Stimulated activated CD8-positive, alpha-beta memory T cell treated with anti-CD3 and anti-CD28 coated beads, Interleukin-15, amount 100 ng/mL, for 4 hours (primary cell): Measurements from ENCODE around the gene HMCN2.
"Not testable (repeated sequence)": the region's sequence is repeated elsewhere in the genome, so short reads cannot be mapped to it uniquely, and the experiment has no call there.

Experiments
- DNase-seq, 2 donors: peaks; one replicate each; pipeline ENCODE4 v3.0.0-alpha.2; 2020; ENCODE audit warnings: low read depth in 2 of 2

Gene HMCN2

GRCh38 chr9:130330202-130330862, 64.8 kb downstream of the HMCN2 start:
- no peak for DNase-seq

GRCh38 chr9:130331061-130331460, 65.5 kb downstream of the HMCN2 start:
- DNase-seq, result no peak

GRCh38 chr9:130331573-130331972, 66.0 kb downstream of the HMCN2 start:
- no peak for DNase-seq

- no peak for DNase-seq
These were observed 66.9 kb downstream of the HMCN2 start for GRCh38 chr9:130332384-130332926.

GRCh38 chr9:130333041-130333711, 67.6 kb downstream of the HMCN2 start:
- DNase-seq, result no peak

GRCh38 chr9:130333712-130334062, 68.1 kb downstream of the HMCN2 start:
- no peak for DNase-seq

GRCh38 chr9:130334915-130335314, 69.4 kb downstream of the HMCN2 start:
- DNase-seq, result no peak

- no peak for DNase-seq
These were observed 70.6 kb downstream of the HMCN2 start for GRCh38 chr9:130336027-130336610.

GRCh38 chr9:130336885-130337284, 71.3 kb downstream of the HMCN2 start:
- DNase-seq, result no peak

- DNase-seq, result no peak
These were observed 71.8 kb downstream of the HMCN2 start for GRCh38 chr9:130337318-130337717.

GRCh38 chr9:130337784-130338380, 72.3 kb downstream of the HMCN2 start:
- DNase-seq, result no peak

- DNase-seq, result not testable (repeated sequence)
These were observed 73.3 kb downstream of the HMCN2 start for GRCh38 chr9:130338891-130339290.

- no peak for DNase-seq
These were observed 73.7 kb downstream of the HMCN2 start for GRCh38 chr9:130339306-130339705.

GRCh38 chr9:130340011-130340410, 74.5 kb downstream of the HMCN2 start:
- DNase-seq, result no peak

- DNase-seq, result not testable (repeated sequence)
These were observed 75.0 kb downstream of the HMCN2 start for GRCh38 chr9:130340557-130340956.

- no peak for DNase-seq
These were observed 75.6 kb downstream of the HMCN2 start for GRCh38 chr9:130341128-130341527.

- DNase-seq, result no peak
These were observed 76.5 kb downstream of the HMCN2 start for GRCh38 chr9:130341839-130342713.

GRCh38 chr9:130342714-130343085, 77.1 kb downstream of the HMCN2 start:
- DNase-seq, result no peak

- DNase-seq, result no peak
These were observed 77.9 kb downstream of the HMCN2 start for GRCh38 chr9:130343445-130343918.

- no peak for DNase-seq
These were observed 78.8 kb downstream of the HMCN2 start for GRCh38 chr9:130344366-130344765.
